B cell (primary cell): ENCODE results near the gene OTUD5.

Source experiments
- CTCF ChIP-seq: fragments of 200-600 bp; IDR thresholded peaks from one replicate; pipeline ENCODE4 v1.8.0; 2022; ENCODE audit warnings: antibody characterized with exemption, mild to moderate bottlenecking
- EZH2 ChIP-seq: IDR thresholded peaks from 2 replicates; pipeline ENCODE4 v1.6.1; 2012; ENCODE audit warnings: borderline replicate concordance, low read depth, mild to moderate bottlenecking, moderate library complexity, low read length; ENCODE audit not compliant: insufficient read depth, poor library complexity, severe bottlenecking

DNA sequence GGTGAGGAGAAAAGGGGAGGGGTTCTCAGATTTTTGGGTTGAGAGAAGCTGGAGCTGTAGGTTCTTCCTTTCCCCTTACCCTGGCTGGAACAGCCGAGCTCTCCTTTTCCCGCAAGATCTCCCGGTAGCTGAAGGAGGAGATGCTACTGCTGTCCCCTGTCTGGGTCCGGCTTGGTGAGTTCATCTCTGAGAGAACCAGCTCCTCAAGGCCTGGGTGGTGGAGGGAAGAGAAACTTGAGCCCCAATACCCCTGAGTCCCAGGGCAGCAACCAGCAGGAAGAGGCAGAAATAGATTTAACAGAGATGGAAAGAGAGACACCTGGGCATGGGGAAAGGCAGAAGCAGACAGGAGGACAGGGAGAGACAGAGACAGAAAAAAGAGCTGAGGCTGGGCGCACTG, 20.8 kb upstream of the OTUD5 start:
- TF ChIP-seq CTCF = no peak
- TF ChIP-seq EZH2 = no peak
